ENCODE measurements around the gene EPX.

EPX gene

GRCh38 chr17:58186591-58186990 is 5.9 kb upstream of the EPX start:
- DNase-seq = peak; percentile 39

- DNase-seq = peak; percentile 53
Measured at GRCh38 chr17:58187063-58187462, 5.5 kb upstream of the EPX start.

GRCh38 chr17:58187675-58188074 is 4.9 kb upstream of the EPX start:
- peak; percentile 46 for DNase-seq

- peak; percentile 52 for DNase-seq
Measured at GRCh38 chr17:58189436-58190146, 2.9 kb upstream of the EPX start.

- DNase-seq = peak; percentile 63
Measured at GRCh38 chr17:58191241-58191896, 1.2 kb upstream of the EPX start.

- DNase-seq = peak; percentile 50
Measured at GRCh38 chr17:58193641-58194255, 1.2 kb downstream of the EPX start.

- DNase-seq = no peak
Measured at GRCh38 chr17:58195518-58196123, 3.1 kb downstream of the EPX start.

- no peak for DNase-seq
Measured at GRCh38 chr17:58196610-58197009, 4.1 kb downstream of the EPX start.

- peak; percentile 92 for DNase-seq
Measured at GRCh38 chr17:58200024-58200633, 7.6 kb downstream of the EPX start.

- DNase-seq = peak; percentile 51
Measured at GRCh38 chr17:58202859-58203258, 10.3 kb downstream of the EPX start.

- peak; percentile 51 for DNase-seq
Measured at GRCh38 chr17:58204796-58205195, 12.3 kb downstream of the EPX start.

GRCh38 chr17:58205936-58206335 is 13.4 kb downstream of the EPX start:
- DNase-seq = peak; percentile 49

- no peak for DNase-seq
Measured at GRCh38 chr17:58207451-58207850, 14.9 kb downstream of the EPX start.

GRCh38 chr17:58208344-58208743 is 15.8 kb downstream of the EPX start:
- DNase-seq = no peak

- peak; percentile 63 for DNase-seq
Measured at GRCh38 chr17:58210922-58211321, 18.4 kb downstream of the EPX start.

GRCh38 chr17:58215685-58216084 is 23.2 kb downstream of the EPX start:
- DNase-seq = no peak

GRCh38 chr17:58217766-58218165 is 25.2 kb downstream of the EPX start:
- DNase-seq = no peak

- peak; percentile 99 for DNase-seq
Measured at GRCh38 chr17:58219007-58219788, 26.7 kb downstream of the EPX start, which contains the start of gene MKS1. Gene MKS1 (minus strand): TSS chr17:58219255. CDS start chr17:58219230, 25 bp downstream.

- DNase-seq = no peak
Measured at GRCh38 chr17:58219789-58220183, 27.3 kb downstream of the EPX start.

GRCh38 chr17:58224315-58224714 is 31.8 kb downstream of the EPX start:
- no peak for DNase-seq

- no peak for DNase-seq
Measured at GRCh38 chr17:58227733-58228132, 35.2 kb downstream of the EPX start.

- peak; percentile 57 for DNase-seq
Measured at GRCh38 chr17:58228679-58229078, 36.2 kb downstream of the EPX start.

All from islet precursor cell (in vitro differentiated cells).